Tibial artery (tissue), 4 donors: ENCODE data around the gene CIAO3.

ENCODE experiments used
- DNase-seq, 2 donors: peaks; one replicate each; pipeline ENCODE4 v3.0.0-alpha.2; 2019
- H3K27ac ChIP-seq, 2 donors: fragments of 200-600 bp; sonication (generic) in 1 of 2; 1 replicate in 1 of 2; 2 replicates in 1 of 2; pipeline ENCODE4 v1.5.1; 2018 to 2019; ENCODE audit warnings: mild to moderate bottlenecking in 1 of 2
- H3K27me3 ChIP-seq, 2 donors: fragments of 200-600 bp; sonication (generic) in 1 of 2; one replicate each; pipeline versions ENCODE4 v1.5.1 to v1.6.0; 2016 to 2019
- H3K36me3 ChIP-seq, 3 donors: fragments of 200-600 bp; sonication (generic) in 2 of 3; one replicate each; pipeline ENCODE4 v1.5.1; 2016 to 2019; ENCODE audit warnings: mild to moderate bottlenecking in 2 of 3
- H3K4me1 ChIP-seq, 4 donors: fragments of 200-600 bp; sonication (generic) in 2 of 4; 1 replicate in 3 of 4; 2 replicates in 1 of 4; pipeline ENCODE4 v1.5.1; 2016 to 2019
- H3K4me3 ChIP-seq, 2 donors: fragments of 200-600 bp; sonication (generic) in 1 of 2; 1 replicate in 1 of 2; 2 replicates in 1 of 2; pipeline ENCODE4 v1.5.1; 2018 to 2019; ENCODE audit warnings: mild to moderate bottlenecking in 2 of 2
- H3K9me3 ChIP-seq, 3 donors: fragments of 200-600 bp; sonication (generic) in 1 of 3; one replicate each; pipeline ENCODE4 v1.5.1; 2016 to 2019
- CTCF ChIP-seq, 2 experiments: fragments of 200-600 bp in 1 of 2; fragments of 450-650 bp in 1 of 2; IDR thresholded peaks; one replicate each; pipeline ENCODE4 v1.5.1; 2017 to 2019; ENCODE audit warnings: antibody characterized with exemption in 2 of 2, mild to moderate bottlenecking in 1 of 2, moderate library complexity in 1 of 2
- intact Hi-C: fragments of 100-400 bp; cut with DNase I; formaldehyde crosslinking; loops from one replicate; pipeline ENCODE4 v1.15.0; 2023; ENCODE audit warnings: low total_unique reads

The CIAO3 gene

DNA sequence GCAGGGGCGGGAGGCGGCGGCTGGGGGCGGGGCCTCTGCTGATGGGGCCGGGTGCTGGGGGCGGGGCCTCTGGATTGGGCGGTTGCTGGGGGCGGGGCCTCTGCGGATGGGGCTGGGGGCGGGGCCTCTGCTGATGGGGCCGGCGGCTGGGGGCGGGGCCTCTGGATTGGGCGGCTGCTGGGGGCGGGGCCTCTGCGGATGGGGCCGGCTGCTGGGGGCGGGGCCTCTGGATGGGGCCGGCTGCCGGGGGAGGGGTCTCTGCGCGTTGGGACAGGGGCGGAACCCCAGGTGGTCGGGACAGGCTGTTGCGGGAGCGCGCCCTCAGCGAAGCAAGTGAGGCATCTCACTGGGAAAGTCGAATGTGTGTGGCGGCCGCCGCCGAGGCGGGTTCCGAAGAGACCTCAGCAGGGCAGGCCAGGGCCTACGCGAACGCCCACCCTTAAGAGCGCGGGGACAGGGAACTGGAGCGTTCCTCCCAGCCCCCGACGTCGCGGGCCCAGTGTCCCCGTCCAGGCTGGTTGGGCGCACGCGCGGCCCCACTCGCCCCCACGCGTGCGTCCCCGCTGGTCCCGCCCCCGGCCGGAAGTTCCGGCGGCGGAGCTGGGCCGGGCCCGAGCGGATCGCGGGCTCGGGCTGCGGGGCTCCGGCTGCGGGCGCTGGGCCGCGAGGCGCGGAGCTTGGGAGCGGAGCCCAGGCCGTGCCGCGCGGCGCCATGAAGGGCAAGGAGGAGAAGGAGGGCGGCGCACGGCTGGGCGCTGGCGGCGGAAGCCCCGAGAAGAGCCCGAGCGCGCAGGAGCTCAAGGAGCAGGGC, 60.8 kb downstream of the CIAO3 start, which contains the start of gene STUB1:
STUB1 (plus strand) TSS at position 597 of the 811 bp plus-strand sequence; CDS start at position 713, 116 bp downstream.
- Histone ChIP-seq H3K27ac (peak within 1 kb of the TSS; percentile 79 to 87), H3K36me3 (peaks cover 17 to 24% (median 18%) of the 10 kb centered on the region in 3 donors), H3K9me3 (no peaks in the 10 kb centered on the region), H3K27me3 (peaks cover 0 to 8% of the 10 kb centered on the region in 2 donors), H3K4me1 (peaks cover 3 to 71% (median 54%) of the 10 kb centered on the region in 4 donors), H3K4me3 (peak within 1 kb of the TSS; percentile 60 to 81)
- DNase-seq, result peak; percentile 80 to 92
- TF ChIP-seq CTCF (IDR thresholded peaks at IDR 0.05), result no peak
- intact Hi-C loops, result no loop called here
